Stimulated activated naive CD4-positive, alpha-beta T cell (primary cell): ENCODE data around the gene ARMC10.
"Not testable (repeated sequence)": the region's sequence is repeated elsewhere in the genome, so short reads cannot be mapped to it uniquely, and the experiment has no call there.

Experiments used
- DNase-seq, 6 experiments: peaks; one replicate each; lab custom pipeline; 2025; lab: John Stamatoyannopoulos, UW

Gene ARMC10

GRCh38 chr7:103074519-103075336 lies at the start of gene ARMC10, which contains the start of gene FBXL13:
TSS of gene ARMC10 (plus strand) at chr7:103075140. CDS start at chr7:103075273, 133 bp downstream.
TSS of gene FBXL13 (minus strand) at chr7:103074796.
- DNase-seq, result peak; percentile 86 to 90 (median 88)

DNA sequence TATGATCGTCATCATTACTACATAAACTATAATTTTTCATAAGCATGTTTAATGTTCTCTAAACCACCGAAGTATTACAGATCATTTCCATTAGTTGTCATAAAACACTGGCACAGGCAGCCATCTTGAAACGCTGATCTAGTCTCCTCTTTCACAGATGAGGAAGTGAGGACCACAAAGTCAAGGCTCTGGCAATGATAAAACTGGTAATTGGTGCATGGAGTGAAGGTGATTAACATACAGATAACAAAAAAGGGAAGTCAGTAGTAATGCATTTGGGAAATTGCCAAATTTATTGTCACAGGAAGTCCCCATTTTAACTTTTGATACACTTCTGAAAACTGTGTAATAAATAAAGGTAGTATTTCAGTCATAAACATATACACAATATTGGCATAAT lies 49.6 kb upstream of the ARMC10 start:
- DNase-seq, result no peak

DNA sequence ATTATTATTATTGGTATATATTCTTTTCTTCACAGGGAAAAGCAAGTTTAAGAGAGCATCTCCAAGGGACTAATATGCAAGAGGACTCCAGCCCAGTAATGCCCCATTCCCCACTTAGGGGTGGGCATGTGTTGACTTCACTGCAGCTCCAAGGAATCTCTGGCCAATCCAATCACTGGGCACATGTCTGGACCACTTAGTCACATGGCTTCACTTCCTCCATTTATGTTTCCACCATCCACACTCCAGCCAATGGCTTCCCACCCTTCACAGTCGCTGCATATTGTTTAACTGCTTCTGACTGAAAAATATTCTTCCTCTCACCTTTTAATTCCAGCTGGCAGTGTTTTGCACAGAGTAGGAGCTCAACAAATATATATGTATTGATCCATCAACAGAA lies 43.9 kb upstream of the ARMC10 start:
- DNase-seq, result no peak

DNA sequence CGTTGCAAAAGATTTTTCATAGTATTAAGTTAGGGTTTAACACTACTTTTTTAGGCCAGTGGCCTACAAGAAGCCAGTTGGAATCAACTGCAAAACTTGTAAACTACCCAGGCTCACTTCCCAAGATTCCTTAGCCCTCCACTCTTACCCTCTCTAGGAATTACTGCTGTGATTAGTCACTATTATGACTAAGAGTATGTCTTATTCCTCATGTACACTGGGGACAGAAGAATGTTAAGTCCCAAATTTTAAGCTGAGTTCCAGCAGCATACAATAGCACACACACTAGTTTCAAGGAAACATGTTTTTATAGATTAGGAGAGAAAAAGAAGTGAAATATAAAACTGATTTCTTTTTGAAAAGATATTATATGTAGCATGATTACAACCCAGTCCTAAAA lies 43.2 kb upstream of the ARMC10 start:
- no peak for DNase-seq

DNA sequence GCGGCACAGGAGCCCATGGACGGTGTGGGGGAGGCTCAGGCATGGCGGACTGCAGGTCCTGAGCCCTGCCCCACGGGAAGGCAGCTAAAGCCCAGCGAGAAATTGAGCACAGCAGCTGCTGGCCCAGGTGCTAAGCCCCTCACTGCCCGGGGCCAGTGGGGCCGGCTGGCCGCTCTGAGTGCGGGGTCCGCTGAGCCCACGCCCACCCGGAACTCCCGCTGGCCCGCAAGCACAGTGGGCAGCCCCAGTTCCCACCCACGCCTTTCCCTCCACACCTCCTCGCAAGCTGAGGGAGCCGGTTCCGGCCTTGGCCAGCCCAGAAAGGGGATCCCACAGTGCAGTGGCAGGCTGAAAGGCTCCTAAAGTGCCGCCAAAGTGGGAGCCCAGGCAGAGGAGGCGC lies 40.6 kb upstream of the ARMC10 start:
- not testable (repeated sequence) for DNase-seq

DNA sequence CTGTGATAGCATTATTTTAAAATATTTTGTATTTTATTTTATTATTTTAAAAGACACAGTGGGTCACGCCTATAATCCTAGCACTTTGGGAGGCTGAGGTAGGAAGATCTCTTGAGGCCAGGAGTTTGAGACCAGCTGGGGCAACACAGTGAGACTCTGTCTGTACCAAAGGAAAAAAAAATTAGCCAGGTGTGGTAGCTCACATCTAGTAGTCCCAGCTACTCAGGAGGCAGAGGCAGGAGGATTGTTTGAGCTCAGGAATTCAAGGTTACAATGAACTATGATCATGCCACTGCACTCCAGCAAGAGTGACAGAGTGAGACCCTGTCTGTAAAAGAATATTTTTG lies 37.5 kb upstream of the ARMC10 start:
- DNase-seq, result no peak

DNA sequence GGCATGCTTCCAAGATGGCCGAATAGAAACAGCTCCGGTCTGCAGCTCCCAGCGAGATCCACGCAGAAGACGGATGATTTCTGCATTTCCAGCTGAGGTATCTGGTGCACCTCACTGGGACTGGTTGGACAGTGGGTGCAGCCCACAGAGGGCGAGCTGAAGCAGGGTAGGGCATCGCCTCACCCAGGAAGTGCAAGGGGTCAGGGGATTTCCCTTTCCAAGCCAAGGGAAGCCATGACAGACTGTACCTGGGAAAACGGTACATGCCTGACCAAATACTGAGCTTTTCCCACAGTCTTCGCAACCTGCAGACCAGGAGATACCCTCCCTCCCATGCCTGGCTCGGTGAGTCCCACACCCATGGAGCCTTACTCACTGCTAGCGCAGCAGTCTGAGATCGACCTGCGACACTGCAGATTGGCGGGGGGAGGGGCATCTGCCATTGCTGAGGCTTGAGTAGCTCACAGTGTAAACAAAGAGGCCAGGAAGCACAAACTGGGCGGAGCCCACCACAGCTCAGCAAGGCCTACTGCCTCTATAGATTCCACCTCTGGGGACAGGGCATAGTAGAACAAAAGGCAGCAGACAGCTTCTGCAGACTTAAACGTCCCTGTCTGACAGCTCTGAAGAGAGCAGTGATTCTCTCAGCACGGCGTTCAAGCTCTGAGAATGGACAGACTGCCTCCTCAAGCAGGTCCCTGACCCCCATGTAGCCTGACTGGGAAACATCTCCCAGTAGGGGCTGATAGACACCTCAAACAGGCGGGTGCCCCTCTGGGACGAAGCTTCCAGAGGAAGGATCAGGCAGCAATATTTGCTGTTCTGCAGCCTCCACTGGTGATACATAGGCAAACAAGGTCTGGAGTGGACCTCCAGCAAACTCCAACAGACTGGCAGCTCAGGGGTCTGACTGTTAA lies 36.9 kb upstream of the ARMC10 start:
- not testable (repeated sequence) for DNase-seq

GRCh38 chr7:103041815-103042214 lies 33.1 kb upstream of the ARMC10 start:
- DNase-seq, result not testable (repeated sequence)

GRCh38 chr7:103048833-103049232 lies 26.1 kb upstream of the ARMC10 start:
- DNase-seq, result no peak

DNA sequence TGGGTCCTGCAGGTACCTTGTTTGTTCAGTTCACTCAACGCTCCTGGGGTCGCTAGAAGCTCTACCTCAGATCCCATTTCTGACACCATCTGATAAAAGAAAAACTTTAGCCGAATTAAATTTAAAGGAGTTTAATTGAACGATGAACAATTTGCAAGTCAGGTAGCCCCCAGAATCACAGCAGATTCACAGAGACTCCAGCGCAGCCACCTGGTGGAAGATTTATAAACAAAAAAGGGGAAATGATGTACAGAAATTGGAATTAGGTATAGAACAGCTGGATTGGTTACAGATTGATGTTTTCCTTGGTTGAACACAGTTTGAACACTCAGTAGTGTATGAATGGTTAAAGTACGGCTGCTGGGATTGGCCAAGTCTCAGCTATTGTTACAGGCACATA lies 23.4 kb upstream of the ARMC10 start:
- DNase-seq, result no peak

- not testable (repeated sequence) for DNase-seq
Measured at GRCh38 chr7:103056006-103056405, 18.9 kb upstream of the ARMC10 start.

- DNase-seq, result no peak
Measured at GRCh38 chr7:103058122-103058521, 16.8 kb upstream of the ARMC10 start.

DNA sequence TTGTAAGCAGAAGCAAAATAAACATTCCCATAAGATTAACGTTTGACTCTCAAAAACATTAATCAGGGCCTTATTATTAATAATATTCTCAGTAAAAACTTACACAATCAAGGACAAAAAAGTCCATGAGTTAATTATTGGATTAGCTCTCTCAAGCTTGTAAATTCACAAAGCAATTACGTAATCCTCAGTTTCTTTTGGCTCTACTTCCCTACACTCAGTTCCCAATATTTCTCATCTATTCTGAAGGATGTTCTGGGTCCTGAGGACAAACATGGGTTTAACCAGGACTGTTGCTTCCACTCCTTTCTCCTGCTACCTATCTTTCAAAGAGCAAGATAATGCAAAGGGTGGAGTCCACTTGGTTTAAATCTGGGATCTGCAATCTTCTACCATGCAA lies 15.5 kb upstream of the ARMC10 start:
- DNase-seq, result no peak

DNA sequence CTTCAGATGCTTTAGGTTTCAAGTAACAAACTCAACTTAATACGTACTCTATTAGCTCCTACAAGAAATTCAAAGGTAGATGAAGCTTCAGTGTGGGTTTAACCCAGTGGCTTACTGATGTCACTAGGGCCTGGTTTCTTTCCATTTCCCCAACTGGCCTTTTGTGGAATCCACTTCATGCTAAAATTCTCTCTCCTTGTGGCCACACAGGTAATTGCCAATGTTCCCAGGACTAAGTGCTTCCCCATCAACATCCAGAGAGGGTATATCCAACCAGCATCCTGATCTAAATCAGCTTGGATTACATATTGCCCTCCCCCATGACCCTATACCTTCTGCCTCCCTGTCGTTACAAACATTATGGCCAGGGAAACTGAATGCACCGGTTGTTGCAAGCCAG lies 11.0 kb upstream of the ARMC10 start:
- DNase-seq, result no peak

DNA sequence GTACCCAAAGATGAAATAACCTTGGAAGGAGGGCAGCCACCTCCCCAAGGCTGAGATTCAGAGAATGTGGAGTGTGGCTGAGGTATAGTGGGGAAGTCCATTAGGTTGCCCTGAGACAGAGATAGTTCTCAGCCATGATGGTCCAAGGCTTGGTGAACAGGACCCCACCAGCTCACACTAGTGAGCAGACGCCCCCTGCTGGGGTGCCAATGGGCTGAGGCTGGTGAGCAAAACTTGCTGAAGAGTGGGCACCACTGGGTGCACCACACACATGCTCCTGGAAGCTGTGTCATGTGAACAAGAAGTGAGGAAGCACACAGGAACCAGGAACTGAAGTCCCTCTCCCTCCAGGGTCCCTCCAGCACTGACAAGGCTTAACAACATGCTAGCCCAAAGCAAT lies 9.3 kb upstream of the ARMC10 start:
- peak in 4 of 6 experiments; percentile 2 to 7 (median 5) for DNase-seq

DNA sequence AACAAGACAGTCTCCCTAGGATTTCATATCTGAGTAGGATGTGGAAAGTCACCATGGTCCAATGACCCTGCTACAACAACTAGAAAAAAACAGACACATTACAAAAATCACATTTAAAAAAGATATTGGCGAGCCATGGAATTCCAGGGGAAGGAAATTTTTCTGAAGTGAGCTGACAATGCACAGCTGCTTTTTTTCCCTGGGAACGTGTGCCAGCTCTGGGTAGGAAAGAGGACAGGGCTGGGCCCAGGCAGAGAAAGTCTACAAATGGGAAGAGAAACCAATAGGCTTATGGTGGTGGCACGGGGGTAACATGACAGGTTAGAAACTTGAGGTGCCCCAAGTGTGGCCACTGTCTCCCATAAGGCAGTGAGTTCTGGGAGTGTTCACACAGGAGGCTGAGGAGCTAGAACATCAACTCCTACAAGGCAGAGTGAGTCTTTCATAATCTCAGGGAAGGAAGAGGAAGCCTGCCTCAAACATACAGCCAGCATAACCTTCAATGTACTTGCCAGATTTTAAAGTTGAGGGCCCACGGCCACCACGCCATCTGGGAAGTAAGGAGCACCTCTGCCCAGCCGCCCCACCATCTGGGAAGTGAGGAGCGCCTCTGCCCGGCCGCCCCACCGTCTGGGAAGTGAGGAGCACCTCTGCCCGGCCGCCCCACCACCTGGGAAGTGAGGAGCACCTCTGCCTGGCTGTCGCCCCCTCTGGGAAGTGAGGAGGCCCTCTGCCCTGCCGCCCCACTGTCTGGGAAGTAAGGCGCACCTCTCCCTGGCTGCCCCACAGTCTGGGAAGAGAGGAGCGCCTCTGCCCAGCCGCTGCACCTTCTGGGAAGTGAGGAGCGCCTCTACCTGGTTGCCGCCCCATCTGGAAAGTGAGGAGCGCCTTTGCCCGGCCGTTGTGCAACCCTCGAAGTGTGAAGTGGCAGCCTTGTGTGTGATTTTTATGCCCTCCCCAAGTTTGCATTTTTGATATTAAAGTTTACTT lies 6.2 kb upstream of the ARMC10 start:
- DNase-seq, result no peak

GRCh38 chr7:103071000-103071399 lies 3.9 kb upstream of the ARMC10 start:
- DNase-seq, result no peak

DNA sequence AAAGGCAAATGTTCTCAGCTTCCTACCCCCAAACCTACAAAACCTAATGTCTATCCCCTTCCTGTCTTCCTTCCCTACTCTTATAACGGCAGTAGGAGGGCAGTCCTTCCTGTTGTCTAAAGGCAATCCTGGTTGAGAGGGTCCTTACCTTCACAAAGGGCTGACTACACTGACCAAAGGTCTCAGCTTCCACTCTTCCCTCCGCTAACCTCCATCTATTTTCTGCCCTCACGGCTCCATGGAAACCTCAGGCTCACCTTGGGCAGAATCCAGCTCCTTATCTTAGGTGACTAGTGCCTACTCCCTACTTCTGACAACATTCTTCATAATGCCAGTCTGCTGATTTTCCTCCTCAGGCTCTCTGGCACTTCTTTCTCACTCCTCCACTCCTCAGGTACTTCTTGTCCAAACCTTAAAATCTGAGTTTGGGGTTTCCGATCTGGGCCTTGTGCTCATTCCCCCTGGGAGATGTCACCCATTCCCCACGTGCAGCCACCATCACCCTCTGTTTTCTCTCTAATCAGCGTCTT lies 886 bp upstream of the ARMC10 start:
- peak in 2 of 6 experiments; percentile 6 to 23 for DNase-seq

DNA sequence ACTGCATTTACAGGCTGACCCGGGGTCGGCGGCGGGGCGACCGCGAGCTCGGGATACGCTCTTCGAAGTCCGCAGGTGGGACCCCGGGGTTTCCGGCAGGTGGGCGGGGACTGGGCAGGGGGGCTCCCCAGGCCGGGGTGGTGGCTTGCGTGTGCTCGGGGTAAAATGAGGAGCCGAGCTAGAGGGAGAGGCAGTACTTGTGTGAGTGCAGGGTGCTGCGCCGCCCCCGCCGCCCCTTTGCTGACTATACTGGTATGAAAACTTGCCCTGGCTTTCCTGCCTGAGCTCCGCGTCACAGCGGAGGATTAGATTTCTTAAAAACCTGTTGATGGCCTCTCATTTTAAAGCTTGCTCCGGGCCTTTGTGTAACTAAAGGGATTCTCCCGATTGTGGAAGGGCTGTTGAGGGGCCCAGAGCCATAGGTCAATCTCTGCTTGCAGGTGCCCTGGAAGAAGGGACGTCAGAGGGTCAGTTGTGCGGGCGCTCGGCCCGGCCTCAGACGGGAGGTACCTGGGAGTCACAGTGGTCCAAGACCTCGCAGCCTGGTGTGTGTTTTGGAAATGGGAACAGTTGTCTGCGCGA lies 488 bp downstream of the ARMC10 start:
- peak in 5 of 6 experiments; percentile 52 to 75 (median 66) for DNase-seq

DNA sequence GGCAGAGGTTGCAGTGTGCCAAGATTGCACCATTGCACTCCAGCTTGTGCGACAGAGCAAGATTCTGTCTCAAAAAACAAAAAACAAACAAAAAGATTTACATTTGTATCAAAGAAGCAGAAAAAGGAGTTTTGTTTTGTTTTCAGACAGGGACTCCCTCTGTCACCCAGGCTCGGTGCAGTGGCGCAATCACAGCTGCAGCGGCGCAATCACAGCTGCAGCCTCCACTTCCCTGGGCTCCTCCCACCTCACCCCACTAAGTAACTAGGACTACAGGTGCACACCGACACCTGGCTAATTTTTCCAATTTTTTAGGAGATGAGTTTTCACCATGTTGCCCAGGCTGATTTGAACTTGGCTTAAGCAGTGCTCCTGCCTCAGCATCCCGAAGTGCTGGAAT lies 1.8 kb downstream of the ARMC10 start:
- DNase-seq, result no peak

DNA sequence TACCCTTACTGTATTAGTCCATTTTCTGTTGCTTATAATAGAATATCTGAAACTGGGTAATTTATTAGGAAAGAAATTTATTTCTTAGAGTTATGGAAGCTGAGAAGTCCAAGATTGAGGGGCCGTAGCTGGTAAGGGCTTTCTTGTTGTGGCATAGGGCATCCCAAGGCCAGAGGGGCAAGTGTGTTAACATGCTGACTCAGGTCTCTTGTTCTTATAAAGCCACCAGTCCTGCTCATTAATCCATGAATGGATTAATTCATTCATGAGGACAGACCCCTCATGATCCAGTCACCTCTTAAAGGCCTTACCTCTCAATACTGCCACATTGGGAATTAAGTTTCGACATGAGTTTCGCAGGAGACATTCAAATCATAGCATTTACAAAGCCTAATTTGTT lies 2.4 kb downstream of the ARMC10 start:
- no peak for DNase-seq
